ENCODE measurements around the gene SAMD7. TPM values are rescaled to one million over a fixed set of nuclear protein-coding genes. Genes with fewer than 3 reads are reported as not detected.

Gene SAMD7
- total and polyA plus RNA-seq, 11 donors, result not detected

DNA sequence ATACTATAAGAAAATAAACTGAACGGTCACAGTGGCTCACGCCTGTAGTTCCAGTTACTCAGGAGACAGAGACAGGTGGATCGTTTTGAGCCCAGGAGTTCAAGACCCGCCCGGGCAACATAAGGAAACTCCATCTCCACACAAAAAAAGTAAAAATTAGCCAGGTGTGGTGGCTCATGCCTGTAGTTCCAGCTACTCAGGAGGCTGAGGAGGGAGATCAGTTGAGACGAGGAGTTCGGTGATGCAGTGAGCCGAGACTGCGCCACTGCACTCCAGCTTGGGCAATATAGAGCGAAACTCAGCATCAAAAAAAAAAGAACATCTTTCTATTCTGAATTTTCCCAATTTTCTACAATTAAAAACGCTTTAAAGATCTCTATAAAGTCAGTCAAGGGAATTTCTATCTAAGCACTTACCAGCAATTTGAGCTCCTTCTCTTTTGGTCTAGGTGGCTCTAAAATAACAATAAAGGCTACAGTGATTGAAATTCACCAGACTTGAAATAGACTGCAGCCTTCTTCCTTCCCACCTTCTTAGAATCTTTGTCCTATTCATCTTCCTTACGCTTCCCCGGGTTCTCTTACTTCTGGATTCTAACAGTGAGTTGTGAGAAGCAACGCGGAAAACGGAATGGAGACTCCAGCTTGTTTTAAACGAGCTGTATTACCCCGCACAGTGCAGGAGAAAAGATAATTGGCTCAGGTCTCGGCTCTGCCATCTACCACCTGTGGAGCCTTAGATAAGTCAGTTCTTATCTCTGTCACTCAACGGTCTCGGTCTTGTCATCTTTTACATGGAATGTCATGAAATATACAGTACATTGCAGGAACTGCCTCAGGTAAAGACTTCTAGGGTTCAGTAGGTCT, 54.4 kb downstream of the SAMD7 start:
- peaks cover 0 to 13% (median 0%) of the 10 kb centered on the region in 9 donors for H3K36me3 ChIP-seq
- TF ChIP-seq POLR2A (IDR thresholded peaks at IDR 0.05), result no peak
- TF ChIP-seq, protein P1, sequence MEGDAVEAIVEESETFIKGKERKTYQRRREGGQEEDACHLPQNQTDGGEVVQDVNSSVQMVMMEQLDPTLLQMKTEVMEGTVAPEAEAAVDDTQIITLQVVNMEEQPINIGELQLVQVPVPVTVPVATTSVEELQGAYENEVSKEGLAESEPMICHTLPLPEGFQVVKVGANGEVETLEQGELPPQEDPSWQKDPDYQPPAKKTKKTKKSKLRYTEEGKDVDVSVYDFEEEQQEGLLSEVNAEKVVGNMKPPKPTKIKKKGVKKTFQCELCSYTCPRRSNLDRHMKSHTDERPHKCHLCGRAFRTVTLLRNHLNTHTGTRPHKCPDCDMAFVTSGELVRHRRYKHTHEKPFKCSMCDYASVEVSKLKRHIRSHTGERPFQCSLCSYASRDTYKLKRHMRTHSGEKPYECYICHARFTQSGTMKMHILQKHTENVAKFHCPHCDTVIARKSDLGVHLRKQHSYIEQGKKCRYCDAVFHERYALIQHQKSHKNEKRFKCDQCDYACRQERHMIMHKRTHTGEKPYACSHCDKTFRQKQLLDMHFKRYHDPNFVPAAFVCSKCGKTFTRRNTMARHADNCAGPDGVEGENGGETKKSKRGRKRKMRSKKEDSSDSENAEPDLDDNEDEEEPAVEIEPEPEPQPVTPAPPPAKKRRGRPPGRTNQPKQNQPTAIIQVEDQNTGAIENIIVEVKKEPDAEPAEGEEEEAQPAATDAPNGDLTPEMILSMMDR (IDR thresholded peaks at IDR 0.05), result no peak
- H3K4me3 ChIP-seq, result peak overlapping the region; percentile 65 to 99 (median 84)
- H3K27ac ChIP-seq, result peak overlapping the region; percentile 90 to 99 (median 94)
- H3K4me1 ChIP-seq, result peaks cover 0 to 42% (median 31%) of the 10 kb centered on the region in 12 donors
- peak in 3 of 4 donors; percentile 2 to 12 (median 3) for ATAC-seq
- WGBS, 4 donors, result 62 to 69% (median 65%) methylated on average over 21 of the region's 21 CpGs
- no peaks in the 10 kb centered on the region for H3K27me3 ChIP-seq
- intact Hi-C loops (cut with DNase I), result loop anchor here (1.0 to 10.0 kb wide), 12 partner anchors 37 to 902 kb away; partner anchors contain the start of genes LRRC31 (in 4 of the 10), ACTRT3 (in 2 of the 10), MYNN (in 2 of the 10) and TERC (in 2 of the 10)
- DNase-seq, result no peak
- H3K9me3 ChIP-seq, result peaks cover 0 to 3% (median 0%) of the 10 kb centered on the region in 12 donors

DNA sequence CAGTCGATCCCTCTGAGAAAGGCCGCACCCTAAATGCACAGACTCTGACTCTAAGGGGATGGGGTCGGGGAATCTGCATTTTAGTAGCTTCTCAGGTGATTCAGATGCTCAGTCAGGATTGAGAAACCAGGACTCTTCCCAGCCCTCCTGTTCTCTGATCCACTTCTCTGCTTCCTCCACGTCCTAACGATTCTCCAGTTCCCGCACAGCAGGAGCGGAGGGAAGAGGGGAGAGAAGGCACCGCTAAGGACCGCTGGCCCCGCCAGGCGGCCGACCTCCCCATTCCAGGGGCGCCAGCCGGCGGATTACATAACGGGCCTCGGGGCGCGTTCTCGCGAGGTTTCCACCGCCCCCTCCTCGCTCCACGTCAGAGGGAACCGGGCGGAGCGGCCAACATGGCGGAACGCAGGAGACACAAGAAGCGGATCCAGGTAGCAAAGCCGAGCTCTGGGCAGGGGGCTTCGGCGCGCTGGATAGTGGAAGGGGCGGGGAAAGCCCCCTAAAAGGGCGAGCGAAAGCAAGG, 55.1 kb downstream of the SAMD7 start, which contains the start of gene SEC62:
SEC62 (plus strand) TSS at position 380 of the 523 bp plus-strand sequence; CDS start at position 396, 16 bp downstream.
- Histone ChIP-seq H3K4me3 (peak within 1 kb of the TSS; percentile 65 to 99 (median 84)), H3K4me1 (peaks cover 2 to 47% (median 35%) of the 10 kb centered on the region in 12 donors), H3K36me3 (peaks cover 0 to 14% (median 0%) of the 10 kb centered on the region in 9 donors), H3K27me3 (no peaks in the 10 kb centered on the region), H3K27ac (peak within 1 kb of the TSS; percentile 90 to 99 (median 94)), H3K9me3 (peaks cover 0 to 3% (median 0%) of the 10 kb centered on the region in 12 donors)
- ATAC-seq (peak; percentile 98 to 99 (median 98)), DNase-seq (peak; percentile 95 to 98 (median 96))
- intact Hi-C loops (cut with DNase I), result loop anchor here (1.0 to 10.0 kb wide), 12 partner anchors 36 to 901 kb away; partner anchors contain the start of genes LRRC31 (in 4 of the 10), ACTRT3 (in 2 of the 10), MYNN (in 2 of the 10) and TERC (in 2 of the 10)
- TF ChIP-seq, protein P1 (IDR thresholded peaks at IDR 0.05), result peak; percentile 24 to 76 (median 47)
- peak in 1 of 2 donors; percentile 83 for TF ChIP-seq POLR2A (IDR thresholded peaks at IDR 0.05)
- 1 to 6% (median 1%) methylated on average over 6 to 37 of the region's 37 CpGs for WGBS, 4 donors

DNA sequence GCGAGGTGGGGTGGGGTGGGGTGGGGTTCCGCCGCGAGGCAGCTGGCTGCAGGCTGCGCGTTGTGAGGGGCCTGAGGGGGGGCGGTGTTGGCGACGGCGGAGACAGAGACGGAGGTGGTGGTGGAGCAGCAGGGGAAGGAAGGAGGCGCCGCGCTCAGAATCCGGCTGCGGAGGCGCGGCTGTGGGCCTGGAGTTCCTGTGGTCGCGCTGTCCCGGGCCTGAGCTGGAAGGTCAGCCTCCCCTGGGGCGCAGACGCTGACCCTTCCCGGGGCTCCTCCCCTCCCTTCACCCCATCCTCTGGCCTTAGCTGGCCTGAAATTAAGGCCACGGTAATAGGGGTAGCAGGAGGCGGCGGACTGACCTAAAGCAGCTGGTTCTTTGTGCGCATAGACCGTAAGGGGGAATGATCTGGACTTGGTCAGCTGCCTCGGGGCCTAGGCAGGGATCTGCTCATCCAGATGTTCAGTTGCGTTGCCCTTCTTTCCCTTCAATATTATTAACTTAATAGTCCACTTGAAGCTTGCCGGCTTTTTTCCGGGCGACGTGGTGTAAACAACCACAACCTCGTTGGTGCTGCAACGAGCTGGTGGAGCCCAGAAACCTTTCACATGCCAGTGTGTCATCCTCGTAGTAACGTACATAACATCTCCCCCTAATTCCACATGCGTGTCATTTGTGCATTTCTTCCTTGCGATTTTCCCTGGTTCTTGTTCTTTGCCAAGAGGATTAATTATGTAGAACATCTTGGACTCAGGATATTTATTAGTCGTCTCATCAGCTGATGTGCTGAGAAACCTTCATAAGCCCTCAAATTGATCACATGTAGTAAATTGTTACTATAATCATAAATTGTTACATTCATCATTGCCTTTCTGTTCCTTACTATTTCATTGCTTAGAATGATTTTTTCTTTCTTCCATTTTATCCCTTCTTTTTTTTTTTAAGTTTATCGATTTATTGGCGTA, 55.9 kb downstream of the SAMD7 start:
- H3K27me3 ChIP-seq, result no peaks in the 10 kb centered on the region
- peaks cover 0 to 3% (median 0%) of the 10 kb centered on the region in 12 donors for H3K9me3 ChIP-seq
- peak; percentile 58 to 82 (median 68) for DNase-seq
- H3K4me1 ChIP-seq, result peaks cover 2 to 54% (median 41%) of the 10 kb centered on the region in 12 donors
- 3 to 4% (median 4%) methylated on average over 38 to 44 of the region's 44 CpGs for WGBS, 4 donors
- peak overlapping the region; percentile 90 to 99 (median 94) for H3K27ac ChIP-seq
- intact Hi-C loops (cut with DNase I), result loop anchor here (1.0 to 10.0 kb wide), 12 partner anchors 35 to 900 kb away; partner anchors contain the start of genes LRRC31 (in 4 of the 10), ACTRT3 (in 2 of the 10), MYNN (in 2 of the 10) and TERC (in 2 of the 10)
- peak; percentile 75 to 87 (median 85) for ATAC-seq
- no peak for TF ChIP-seq POLR2A (IDR thresholded peaks at IDR 0.05)
- TF ChIP-seq, protein P1 (IDR thresholded peaks at IDR 0.05), result no peak
- peaks cover 0 to 14% (median 0%) of the 10 kb centered on the region in 9 donors for H3K36me3 ChIP-seq
- H3K4me3 ChIP-seq, result peak overlapping the region; percentile 65 to 99 (median 84)
